Endothelial cell of umbilical vein (primary cell): ENCODE measurements around the gene LITAFD. TPM values are rescaled to one million over a fixed set of nuclear protein-coding genes. Genes with fewer than 3 reads are reported as not detected.

Source experiments
- BruUV-seq: library from RNA; stranded (reverse); fragments of 400-500 nt; replicated peaks from 2 replicates; lab custom pipeline; 2021; lab: Mats Ljungman, UMichigan
- CTCF ChIA-PET: fragments of 300-600, 350-600 bp; sonication (Branson Sonifier 250); formaldehyde crosslinking; loops from one replicate; lab custom pipeline; 2021; ENCODE audit warnings: antibody characterized with exemption, inconsistent platforms; lab: Charles Lee
- POLR2A ChIA-PET: fragments of 300-600, 350-600 bp; sonication (Branson Sonifier 250); formaldehyde crosslinking; loops from one replicate; lab custom pipeline; 2021; ENCODE audit warnings: antibody characterized with exemption, inconsistent platforms; lab: Charles Lee
- DNase-seq: peaks from one replicate; pipeline ENCODE4 v3.0.0-alpha.2; 2011; ENCODE audit warnings: low read depth, low spot score
- FAIRE-seq: peaks from 2 replicates; lab custom pipeline; 2011; peaks lifted over from hg19 to GRCh38; lab: Jason Lieb, UNC
- H2AFZ ChIP-seq: 2 replicates; pipeline ENCODE4 v1.6.0; 2012; ENCODE audit warnings: low read depth, low read length, control low read depth, inconsistent platforms
- H3K27ac ChIP-seq: 2 replicates; pipeline ENCODE4 v1.5.1; 2011; ENCODE audit warnings: low read depth, mild to moderate bottlenecking, control low read depth, low read length, moderate library complexity; ENCODE audit not compliant: insufficient read depth
- H3K27me3 ChIP-seq, 2 experiments: 2 replicates each; pipeline versions ENCODE4 v1.6.0 to v1.6.1; 2011; ENCODE audit warnings: low read length in 2 of 2, mixed read lengths in 1 of 2; ENCODE audit not compliant: control insufficient read depth in 2 of 2, insufficient read depth in 2 of 2
- H3K36me3 ChIP-seq, 2 experiments: 2 replicates in 1 of 2; 3 replicates in 1 of 2; pipeline ENCODE4 v1.5.1; 2011; ENCODE audit warnings: low read length in 2 of 2, mild to moderate bottlenecking in 1 of 2, moderate library complexity in 1 of 2; ENCODE audit not compliant: control insufficient read depth in 2 of 2, insufficient read depth in 2 of 2; ENCODE audit errors: extremely low read depth in 1 of 2
- H3K4me1 ChIP-seq: 3 replicates; pipeline ENCODE4 v1.5.1; 2011; ENCODE audit warnings: mild to moderate bottlenecking, low read length; ENCODE audit not compliant: control insufficient read depth, insufficient read depth; ENCODE audit errors: extremely low read depth
- H3K4me2 ChIP-seq: 2 replicates; pipeline ENCODE4 v1.6.1; 2011; ENCODE audit warnings: low read length, control low read depth, mixed read lengths; ENCODE audit not compliant: insufficient read depth
- H3K4me3 ChIP-seq, 3 experiments: fragments of 200-600 bp in 1 of 3; sonication (generic), shearing (Covaris generic) in 1 of 3; replicated peaks in 1 of 3; 2 replicates each; pipeline ENCODE4 v1.5.1; 2011 to 2016; ENCODE audit warnings: control low read depth in 3 of 3, low read length in 3 of 3, mild to moderate bottlenecking in 2 of 3, inconsistent platforms in 1 of 3, low read depth in 1 of 3, moderate library complexity in 1 of 3; ENCODE audit not compliant: insufficient read depth in 1 of 3
- H3K79me2 ChIP-seq: 2 replicates; pipeline ENCODE4 v1.6.0; 2012; ENCODE audit warnings: low read length, inconsistent platforms; ENCODE audit not compliant: control insufficient read depth, insufficient read depth
- H3K9ac ChIP-seq: replicated peaks from 2 replicates; pipeline ENCODE3; 2011; ENCODE audit warnings: low read length, control low read depth; ENCODE audit not compliant: insufficient read depth; ENCODE audit errors: extremely low read depth
- H3K9me1 ChIP-seq: replicated peaks from 3 replicates; pipeline ENCODE4 v1.6.0; 2011; ENCODE audit warnings: mild to moderate bottlenecking, low read length; ENCODE audit not compliant: control insufficient read depth, insufficient read depth; ENCODE audit errors: extremely low read depth
- H3K9me3 ChIP-seq: replicated peaks from 2 replicates; pipeline ENCODE4 v1.5.1; 2012; ENCODE audit warnings: low read length, inconsistent platforms; ENCODE audit not compliant: control insufficient read depth, insufficient read depth
- H4K20me1 ChIP-seq: replicated peaks from 2 replicates; pipeline ENCODE3; 2011; ENCODE audit warnings: mild to moderate bottlenecking, low read length; ENCODE audit not compliant: control insufficient read depth, insufficient read depth; ENCODE audit errors: extremely low read depth
- CTCF ChIP-seq, 2 donors: IDR thresholded peaks; 1 replicate in 1 of 2; 2 replicates in 1 of 2; pipeline ENCODE4 v1.5.1; 2011; ENCODE audit warnings: low read length in 2 of 2, mild to moderate bottlenecking in 2 of 2, moderate library complexity in 2 of 2, control low read depth in 1 of 2, inconsistent platforms in 1 of 2, low read depth in 1 of 2; ENCODE audit not compliant: insufficient read depth in 1 of 2; ENCODE audit errors: extremely low read depth in 1 of 2
- EZH2 ChIP-seq: IDR thresholded peaks from 2 replicates; pipeline ENCODE4 v1.6.1; 2012; ENCODE audit warnings: borderline replicate concordance, low read depth, mild to moderate bottlenecking, moderate library complexity, low read length, inconsistent platforms; ENCODE audit not compliant: severe bottlenecking
- FOS ChIP-seq: IDR thresholded peaks from 2 replicates; pipeline ENCODE4 v1.6.1; 2011; ENCODE audit warnings: mild to moderate bottlenecking, low read length, moderate library complexity, borderline replicate concordance; ENCODE audit not compliant: insufficient read depth
- GATA2 ChIP-seq: IDR thresholded peaks from 2 replicates; pipeline ENCODE4 v1.7.0; 2011; ENCODE audit warnings: low read depth, mild to moderate bottlenecking, moderate library complexity, mixed read lengths, low read length; ENCODE audit not compliant: insufficient read length, insufficient read depth
- JUN ChIP-seq: IDR thresholded peaks from 2 replicates; pipeline ENCODE4 v1.6.1; 2011; ENCODE audit warnings: borderline replicate concordance, low read depth; ENCODE audit not compliant: insufficient read length, insufficient read depth
- MAX ChIP-seq: IDR thresholded peaks from 2 replicates; pipeline ENCODE4 v1.6.1; 2011; ENCODE audit not compliant: insufficient read depth, insufficient read length
- MYC ChIP-seq: IDR thresholded peaks from one replicate; pipeline ENCODE4 v1.6.1; 2011; ENCODE audit warnings: mild to moderate bottlenecking, low read depth, low read length
- POLR2A ChIP-seq: IDR thresholded peaks from 2 replicates; pipeline ENCODE4 v1.6.1; 2012; ENCODE audit warnings: low read depth, mild to moderate bottlenecking, control low read depth, low read length
- POLR2AphosphoS5 ChIP-seq: IDR thresholded peaks from 2 replicates; pipeline ENCODE4 v1.6.1; 2012; ENCODE audit warnings: low read depth, mild to moderate bottlenecking, control low read depth, low read length, moderate library complexity; ENCODE audit not compliant: insufficient read depth
- dilution Hi-C: fragments of 300-500 bp; cut with MboI; formaldehyde crosslinking; loops from one replicate; pipeline ENCODE4 v1.15.0; 2019; ENCODE audit warnings: low sequenced_read_pairs; ENCODE audit not compliant: extremely low pct_ligation_motif_present
- intact Hi-C: fragments of 100-400 bp; cut with micrococcal nuclease; formaldehyde crosslinking; loops from one replicate; pipeline ENCODE4 v1.10.0; 2022
- polyA plus RNA-seq, 4 experiments: library from polyadenylated mRNA; depleted of rRNA in 3 of 4; stranded (reverse) in 3 of 4; unstranded in 1 of 4; fragments of >200 nt; gene quantifications; 2 replicates each; pipeline versions ENCODE4 v1.2.1 to v1.2.3, GENCODE V29; 2011 to 2012; ENCODE audit warnings: missing spikeins in 1 of 4
- total RNA-seq: library from RNA; stranded (reverse); gene quantifications from 2 replicates; pipeline ENCODE4 v1.2.3, GENCODE V29; 2021

LITAFD gene
- total and polyA plus RNA-seq, 2 donors (not counting 3 experiments of a cell fraction or from before 2014, with no cell fraction given) = not detected

DNA sequence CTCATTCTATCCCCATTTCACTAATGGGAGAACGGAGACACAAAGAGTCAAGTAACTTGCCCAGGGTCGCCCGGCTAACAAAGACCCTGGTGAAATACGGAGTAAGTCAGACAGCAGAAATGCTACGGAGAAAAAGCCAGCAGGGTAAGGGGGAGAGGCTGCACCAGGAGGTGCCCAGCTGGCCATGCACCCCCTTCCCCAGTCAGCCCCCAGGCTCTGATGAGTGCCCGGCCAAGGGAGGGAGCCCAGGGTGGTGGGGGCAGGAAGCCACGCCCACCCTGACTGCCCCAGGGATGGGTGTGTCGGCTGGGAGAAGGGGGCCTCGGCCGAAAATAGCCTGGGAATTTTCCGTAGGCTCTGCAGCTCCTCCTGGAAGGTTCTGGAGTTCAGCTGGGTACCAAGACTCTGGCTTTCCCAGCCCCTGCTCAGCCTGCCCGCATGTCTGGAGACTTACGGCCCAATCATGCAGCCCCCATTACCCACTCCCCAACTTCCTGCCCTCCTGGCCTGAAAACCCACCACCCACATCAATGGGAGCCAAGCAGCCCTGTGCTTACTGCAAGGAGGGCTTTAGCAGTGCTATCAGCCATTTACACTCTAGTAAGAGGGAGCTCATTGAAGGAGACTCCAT is 17.6 kb upstream of the LITAFD start:
- no peak overlapping the region for H3K4me3 ChIP-seq
- TF ChIP-seq MYC = no peak
- no peak for TF ChIP-seq EZH2
- no peak for TF ChIP-seq FOS
- no peak for TF ChIP-seq MAX
- TF ChIP-seq POLR2A = no peak
- TF ChIP-seq CTCF (IDR thresholded peaks at IDR 0.05; ENCODE audit: extremely low read depth in 1 of 2, insufficient read depth in 1 of 2, low read depth in 1 of 2, low read length in 2 of 2) = no peak
- no peak for TF ChIP-seq GATA2
- TF ChIP-seq JUN = no peak
- no peak for TF ChIP-seq POLR2AphosphoS5
- H3K4me1 ChIP-seq = peaks cover 18% of the 10 kb centered on the region
- no peak overlapping the region for H3K27ac ChIP-seq
- H3K9me3 ChIP-seq = no peaks in the 10 kb centered on the region
- H3K9me1 ChIP-seq = no peaks in the 10 kb centered on the region
- H3K79me2 ChIP-seq = peaks cover 55% of the 10 kb centered on the region
- CTCF ChIA-PET = interaction anchor here (1.0 to 3.4 kb wide), 3 partner anchors 9 to 36 kb away, joined by 3 to 20 read pairs (median 4); no protein-coding TSS in a partner anchor
- no peak for FAIRE-seq
- H3K4me2 ChIP-seq = no peak overlapping the region
- BruUV-seq = no TSS peak
- H4K20me1 ChIP-seq = no peaks in the 10 kb centered on the region
- DNase-seq = no peak
- intact Hi-C loops = loop anchor here (5.0 kb wide), 1 partner anchor 297 kb away; no protein-coding TSS in a partner anchor
- H2AFZ ChIP-seq = no peak overlapping the region
- dilution Hi-C loops = no loop called here
- no peak overlapping the region for H3K9ac ChIP-seq
- H3K27me3 ChIP-seq = no peaks in the 10 kb centered on the region
- POLR2A ChIA-PET = no interaction called here
- no peaks in the 10 kb centered on the region for H3K36me3 ChIP-seq
